Activated effector memory CD4-positive, alpha-beta T cell treated with Interleukin-2 at 50 U/mL for 16 hours (primary cell): ENCODE results near the gene LONRF2.
"Not testable (repeated sequence)": the region's sequence is repeated elsewhere in the genome, so short reads cannot be mapped to it uniquely, and the experiment has no call there.

Experiments used
- DNase-seq: peaks from one replicate; pipeline ENCODE4 v3.0.0-alpha.2; 2020

The LONRF2 gene

DNA sequence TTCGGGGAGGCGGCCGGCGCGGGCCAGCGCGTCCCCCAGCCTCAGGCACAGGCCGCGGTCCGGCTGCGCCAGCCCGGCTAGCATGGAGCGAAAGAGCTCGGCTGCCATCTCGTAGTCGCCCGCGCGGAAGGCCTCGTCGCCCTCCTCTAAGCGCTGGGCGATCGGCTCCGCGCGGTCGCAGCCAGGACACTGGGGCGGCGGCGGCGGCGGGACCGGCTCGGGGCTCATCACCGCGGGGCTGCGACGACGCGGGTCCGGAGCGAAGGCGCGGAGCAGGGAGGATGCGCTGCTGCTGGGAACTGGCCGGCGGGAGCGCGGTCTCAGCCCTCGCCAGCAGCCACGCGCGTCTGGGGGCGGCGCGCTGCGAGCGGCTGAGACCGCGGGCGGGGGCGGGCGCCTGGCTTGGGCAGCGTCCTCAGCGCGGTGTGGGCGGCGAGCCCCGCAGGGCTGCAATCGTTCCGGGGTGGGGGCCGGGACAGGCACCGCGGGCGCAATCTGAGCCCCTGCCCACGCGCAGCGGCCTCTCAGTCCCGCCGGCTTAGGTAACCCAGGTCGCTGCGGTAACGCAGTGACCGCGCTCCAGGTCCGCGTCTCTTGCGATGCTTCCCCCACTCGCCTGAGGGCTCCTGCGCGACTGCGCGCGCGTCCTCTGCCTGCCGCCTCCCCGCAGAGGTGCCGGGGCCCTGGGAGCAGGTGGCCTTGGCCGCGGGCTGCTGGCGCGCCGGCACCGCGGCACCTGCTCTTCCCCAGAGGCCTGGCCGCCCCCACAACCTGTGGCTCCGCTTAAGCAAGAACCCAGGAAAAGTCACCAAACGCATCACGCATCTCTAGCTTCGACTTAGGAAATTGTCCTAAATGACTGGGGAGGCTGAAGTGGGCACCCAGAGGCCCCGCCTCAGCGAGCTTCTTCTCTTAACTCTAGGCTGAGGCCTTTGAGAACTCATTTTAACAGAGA is at the start of gene LONRF2:
Gene LONRF2 (minus strand): TSS at position 636 of the 955 bp plus-strand sequence. CDS start 408 bp downstream, at position 228.
- DNase-seq = no peak

GRCh38 chr2:100367163-100367562 is 44.9 kb upstream of the LONRF2 start:
- DNase-seq = no peak

GRCh38 chr2:100365434-100365833 is 43.1 kb upstream of the LONRF2 start:
- no peak for DNase-seq

GRCh38 chr2:100362269-100362668 is 40.0 kb upstream of the LONRF2 start:
- DNase-seq = not testable (repeated sequence)

- DNase-seq = no peak
Observed at GRCh38 chr2:100359576-100359975, 37.3 kb upstream of the LONRF2 start.

- DNase-seq = no peak
Observed at GRCh38 chr2:100358554-100358953, 36.3 kb upstream of the LONRF2 start.

- no peak for DNase-seq
Observed at GRCh38 chr2:100352521-100352920, 30.2 kb upstream of the LONRF2 start.

DNA sequence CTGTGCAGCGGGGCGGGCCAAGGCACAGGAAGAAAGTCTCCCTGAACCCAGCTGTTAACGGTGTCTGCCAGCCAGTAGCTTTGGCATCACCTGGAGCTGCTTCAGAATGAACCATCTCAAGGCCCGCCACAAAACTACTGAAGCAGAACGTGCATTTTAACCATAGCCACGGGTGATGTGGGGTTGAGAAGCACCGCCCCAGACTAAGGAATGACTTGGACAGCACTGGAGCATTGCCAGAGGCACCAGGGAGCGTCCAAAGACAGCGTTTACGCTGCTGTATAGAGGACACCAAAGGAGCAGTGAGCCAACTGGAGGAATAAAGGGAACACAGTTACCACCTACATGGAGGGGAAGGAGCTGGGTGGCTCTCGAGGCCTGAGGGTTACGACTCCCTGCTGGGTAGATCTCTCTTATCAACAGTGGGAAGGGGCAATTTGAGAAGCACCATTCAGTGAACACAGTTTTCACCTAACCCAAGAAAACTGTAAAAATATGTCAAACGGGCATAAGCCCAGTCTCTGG is 28.4 kb upstream of the LONRF2 start:
- no peak for DNase-seq

DNA sequence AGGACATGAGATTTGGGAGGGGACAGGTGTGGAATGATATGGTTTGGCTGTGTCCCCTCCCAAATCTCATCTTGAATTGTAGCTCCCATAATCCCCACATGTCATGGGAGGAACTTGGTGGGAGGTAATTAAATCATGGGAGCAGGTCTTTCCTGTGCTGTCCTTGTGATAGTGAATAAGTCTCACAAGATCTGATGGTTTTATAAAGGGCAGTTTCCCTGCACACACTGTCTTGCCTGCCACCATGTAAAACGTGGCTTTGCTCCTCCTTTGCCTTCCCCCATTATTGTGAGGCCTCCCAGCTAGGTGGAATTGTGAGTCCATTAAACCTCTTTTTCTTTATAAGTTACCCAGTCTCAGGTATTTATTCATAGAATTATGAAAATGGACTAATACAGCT is 22.8 kb upstream of the LONRF2 start:
- DNase-seq = not testable (repeated sequence)

DNA sequence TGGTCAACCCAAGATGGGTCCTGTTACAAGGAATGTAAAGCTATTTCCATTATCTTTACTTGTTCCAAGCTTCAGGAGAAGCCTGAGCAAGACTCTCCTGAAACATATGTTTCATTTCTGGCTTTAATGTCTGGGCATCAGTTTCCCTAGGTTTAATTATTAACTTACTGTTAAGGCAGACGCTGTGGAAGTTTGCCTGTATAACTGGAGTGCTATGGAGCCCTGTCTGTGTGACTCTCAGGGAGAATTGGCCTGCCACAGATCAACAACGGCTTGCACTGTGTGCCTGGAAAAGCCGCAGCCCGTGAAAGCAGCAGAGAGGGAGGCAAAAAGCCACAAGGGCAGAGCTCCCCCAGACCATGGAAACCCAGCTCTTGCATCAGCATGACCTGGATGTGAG is 22.1 kb upstream of the LONRF2 start:
- no peak for DNase-seq

DNA sequence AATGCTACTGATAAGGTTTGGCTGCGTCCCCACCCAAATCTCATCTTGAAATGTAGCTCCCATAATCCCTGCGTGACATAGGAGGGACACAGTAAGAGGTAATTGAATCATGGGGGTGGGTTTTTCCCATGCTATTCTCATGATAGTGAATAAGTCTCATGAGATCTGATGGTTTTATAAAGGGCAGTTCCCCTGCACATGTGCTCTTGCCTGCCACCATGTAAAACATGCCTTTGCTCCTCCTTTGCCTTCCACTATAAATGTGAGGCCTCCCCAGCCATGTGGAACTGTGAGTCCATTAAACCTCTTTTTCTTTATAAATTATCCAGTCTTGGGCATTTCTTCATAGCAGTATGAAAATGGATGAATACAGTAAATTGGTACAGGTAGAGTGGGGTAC is 20.2 kb upstream of the LONRF2 start:
- DNase-seq = not testable (repeated sequence)

DNA sequence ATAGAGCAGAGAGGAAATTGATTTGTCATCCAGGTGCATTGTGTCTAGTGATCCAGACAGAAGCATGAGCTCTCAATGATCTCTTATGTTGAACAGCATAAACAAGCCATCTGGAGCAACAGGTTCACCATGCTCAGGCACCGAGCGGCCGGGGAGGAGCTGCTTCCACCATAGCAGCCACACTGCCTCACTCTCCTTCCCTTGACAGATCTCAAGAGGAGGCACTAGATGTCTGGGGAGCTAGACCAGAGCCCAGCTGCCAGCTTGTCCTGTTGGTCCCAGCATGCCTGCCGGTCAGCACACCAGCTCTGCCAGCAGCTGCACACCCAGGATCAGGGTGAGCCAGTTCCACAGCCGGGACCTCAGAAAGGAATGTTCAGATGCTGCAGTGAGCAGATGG is 17.5 kb upstream of the LONRF2 start:
- no peak for DNase-seq

- no peak for DNase-seq
Observed at GRCh38 chr2:100334929-100335328, 12.6 kb upstream of the LONRF2 start.

DNA sequence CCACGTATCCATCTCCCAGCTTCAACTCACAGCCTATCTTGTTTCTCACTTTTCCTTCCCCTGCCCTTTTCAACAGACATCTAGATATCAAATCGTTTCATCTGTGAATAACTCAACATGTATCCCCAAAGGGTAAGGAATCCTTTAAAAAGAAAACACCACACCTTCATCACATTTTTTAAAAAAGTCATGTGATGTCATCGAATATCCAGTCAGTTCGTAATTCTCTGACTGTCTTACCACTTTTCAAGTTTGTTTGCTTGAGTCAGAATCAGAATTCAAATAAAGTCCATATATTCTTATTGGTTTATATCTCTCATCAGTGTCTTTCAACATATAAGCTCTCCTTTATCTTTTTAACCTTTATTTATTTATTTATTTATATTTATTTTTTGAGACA is 5.4 kb upstream of the LONRF2 start:
- no peak for DNase-seq

GRCh38 chr2:100321179-100321865 is 979 bp downstream of the LONRF2 start:
- DNase-seq = no peak

DNA sequence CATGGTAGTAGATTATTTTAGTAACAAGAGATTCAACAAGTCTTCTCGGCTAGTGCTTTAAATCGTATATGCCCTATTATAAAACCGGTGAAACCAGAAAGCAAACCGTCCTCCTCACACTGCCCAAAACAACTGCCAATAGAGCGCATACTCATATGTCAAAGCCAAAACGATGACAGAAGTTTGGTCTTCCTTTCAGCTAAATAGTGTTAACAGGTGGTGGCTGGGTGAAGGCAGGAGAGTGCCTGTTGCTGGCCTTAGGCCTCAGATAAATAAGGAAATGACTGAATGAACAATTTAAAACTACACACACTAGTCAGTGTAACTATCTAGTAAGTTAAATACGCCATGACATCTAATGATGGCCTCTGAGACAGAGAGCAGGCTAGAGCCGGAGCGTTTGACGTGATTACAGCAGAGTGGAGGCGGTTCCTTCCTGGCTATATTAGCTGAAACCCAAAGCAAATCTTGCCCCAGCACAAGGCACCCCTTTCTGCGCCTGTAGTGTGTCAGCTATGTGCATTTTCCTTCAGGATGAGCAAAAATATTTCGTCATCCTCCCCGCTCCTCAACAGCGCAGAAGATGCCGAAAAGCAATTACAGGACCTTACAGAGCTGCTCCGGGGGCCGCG is 1.6 kb downstream of the LONRF2 start:
- DNase-seq = no peak

DNA sequence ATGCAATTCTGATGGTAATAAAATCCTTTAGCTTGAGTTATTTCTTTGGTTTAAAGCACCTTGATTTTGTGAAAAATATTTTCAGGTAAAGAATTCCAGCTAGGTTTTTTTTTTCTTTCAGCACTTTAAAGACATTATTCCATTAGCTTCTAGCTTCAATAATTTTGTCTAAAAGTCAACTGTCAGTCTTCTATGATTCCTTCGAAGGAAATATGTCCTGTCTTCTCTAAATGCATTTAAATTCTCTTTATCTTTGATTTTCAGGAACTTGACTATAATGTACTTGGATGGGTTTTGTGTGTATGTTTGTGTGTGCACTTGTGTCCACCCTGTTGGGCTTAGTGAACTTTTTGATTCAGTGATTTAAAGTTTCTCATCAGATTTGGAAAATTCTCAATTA is 4.7 kb downstream of the LONRF2 start:
- DNase-seq = no peak

GRCh38 chr2:100309973-100310719 is 12.2 kb downstream of the LONRF2 start:
- no peak for DNase-seq

GRCh38 chr2:100309311-100309710 is 13.0 kb downstream of the LONRF2 start:
- DNase-seq = no peak

- no peak for DNase-seq
Observed at GRCh38 chr2:100303744-100304143, 18.6 kb downstream of the LONRF2 start.

DNA sequence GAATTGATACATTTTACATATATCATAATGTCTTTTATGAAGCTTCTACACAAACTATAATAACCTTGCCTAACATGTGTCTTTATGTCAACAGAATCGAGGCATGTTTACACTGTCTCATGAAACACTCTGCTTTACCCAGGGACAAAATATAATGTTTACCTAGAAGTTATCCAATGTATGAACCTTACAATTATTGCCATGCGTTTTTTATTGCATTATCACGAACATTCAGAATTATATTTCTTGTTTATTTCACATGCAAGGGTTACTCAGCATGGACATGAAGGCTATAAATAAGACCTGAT is 19.8 kb downstream of the LONRF2 start:
- DNase-seq = no peak

DNA sequence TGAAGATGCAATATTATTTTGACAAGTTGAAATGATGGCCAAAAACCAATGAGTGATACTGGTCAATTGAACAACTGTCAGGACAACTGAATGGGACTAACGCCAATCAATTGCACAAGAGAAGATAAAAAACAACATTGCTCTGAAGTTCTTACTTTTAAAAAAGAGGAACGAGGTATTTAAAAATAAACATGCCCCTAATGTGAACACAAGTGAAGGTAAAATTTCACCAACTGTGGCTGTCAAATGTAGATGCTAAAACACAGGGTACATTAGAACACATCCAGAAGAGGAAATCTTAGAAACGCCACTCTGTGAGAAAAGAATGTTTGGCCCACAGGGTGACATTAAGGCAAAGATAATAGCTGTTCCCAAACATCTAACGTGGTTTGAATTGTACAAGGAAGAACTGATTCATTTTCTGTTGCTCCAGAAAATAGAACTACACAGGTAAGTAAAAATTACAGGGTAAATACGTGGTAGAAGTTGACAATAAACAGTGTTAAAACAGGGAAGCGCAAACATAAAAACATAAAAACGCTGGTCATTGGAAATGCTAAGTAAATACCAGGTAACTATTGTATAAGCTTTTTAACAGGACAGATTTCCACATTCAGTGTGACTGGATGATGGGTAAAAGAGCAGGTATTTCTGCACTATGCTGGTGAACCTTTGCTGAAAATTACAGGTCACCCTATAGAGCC is 20.3 kb downstream of the LONRF2 start:
- no peak for DNase-seq
